Kidney (tissue), 14 donors: Measurements from ENCODE around the gene CTXN1. TPM values are rescaled to one million over a fixed set of nuclear protein-coding genes. Genes with fewer than 3 reads are reported as not detected.

Experiments used
- DNase-seq, 5 donors: peaks; one replicate each; pipeline ENCODE4 v3.0.0-alpha.2; 2013 to 2020
- FAIRE-seq: peaks from 2 replicates; lab custom pipeline; 2012; peaks lifted over from hg19 to GRCh38; lab: Jason Lieb, UNC
- H3K27ac ChIP-seq, 2 donors: one replicate each; pipeline ENCODE4 v1.7.0; 2013; ENCODE audit warnings: low read depth in 2 of 2, low read length in 2 of 2, inconsistent platforms in 1 of 2
- H3K27me3 ChIP-seq: one replicate; pipeline ENCODE4 v1.7.1; 2013; ENCODE audit warnings: low read length, inconsistent platforms; ENCODE audit not compliant: control insufficient read depth, insufficient read depth
- H3K36me3 ChIP-seq, 3 donors: one replicate each; pipeline versions ENCODE4 v1.7.0 to v1.7.1; 2013; ENCODE audit warnings: low read length in 3 of 3, control low read depth in 1 of 3, inconsistent platforms in 1 of 3; ENCODE audit not compliant: insufficient read depth in 3 of 3, control insufficient read depth in 2 of 3
- H3K4me1 ChIP-seq, 3 donors: one replicate each; pipeline versions ENCODE4 v1.7.0 to v1.7.1; 2013; ENCODE audit warnings: low read length in 3 of 3, inconsistent platforms in 1 of 3, low read depth in 1 of 3; ENCODE audit not compliant: control insufficient read depth in 2 of 3, insufficient read depth in 2 of 3
- H3K4me3 ChIP-seq, 3 donors: one replicate each; pipeline versions ENCODE4 v1.7.0 to v1.8.1; 2013; ENCODE audit warnings: low read length in 3 of 3, control low read depth in 1 of 3, inconsistent platforms in 1 of 3
- H3K9ac ChIP-seq, 3 donors: one replicate each; pipeline versions ENCODE4 v1.7.0 to v1.7.1; 2013; ENCODE audit warnings: low read length in 3 of 3, control low read depth in 1 of 3, inconsistent platforms in 1 of 3
- H3K9me3 ChIP-seq, 3 donors: one replicate each; pipeline versions ENCODE4 v1.7.0 to v1.7.1; 2013; ENCODE audit warnings: low read length in 3 of 3, control low read depth in 1 of 3, inconsistent platforms in 1 of 3; ENCODE audit not compliant: control insufficient read depth in 2 of 3, insufficient read depth in 1 of 3
- intact Hi-C: fragments of 100-400 bp; cut with DNase I; formaldehyde crosslinking; loops from one replicate; pipeline ENCODE4 v1.11.1; 2022
- polyA plus RNA-seq: library from polyadenylated mRNA; stranded (reverse); fragments of 350-450 nt; fragmentation: Illumina TruSeq; extraction: RNeasy Lipid Tissue Mini Kit (QIAGEN cat#74804); gene quantifications from one replicate; pipeline ENCODE4 v1.2.3, GENCODE V29; 2014; ENCODE audit warnings: low read depth, low replicate concordance; ENCODE audit not compliant: insufficient read depth
- total RNA-seq: library from RNA; stranded (reverse); fragmentation: NEBNext Ultra II Directional; extraction: Animal tissue kit (Norgen Biotek cat#: 25700); gene quantifications from one replicate; pipeline ENCODE4 v1.2.1, GENCODE V29; 2021
- TF ChIP-seq, protein P1 (sequence below): IDR thresholded peaks from 3 replicates; pipeline ENCODE4 v1.5.1; 2012; ENCODE audit warnings: mild to moderate bottlenecking, moderate library complexity, borderline replicate concordance; ENCODE audit not compliant: insufficient read depth; ENCODE audit errors: extremely low read depth
- donor health status: control.
- donor health status: control.
- donor health status: control.
- donor health status: control.
- donor health status: control.
- donor health status: DM: yes; HTN: yes; CAD: no.
- donor health status: Normal renal cell carcinoma (clear cell type).

The CTXN1 gene
- total and polyA plus RNA-seq, 2 donors from 2014 or later: 8.9 to 25.9 TPM

DNA sequence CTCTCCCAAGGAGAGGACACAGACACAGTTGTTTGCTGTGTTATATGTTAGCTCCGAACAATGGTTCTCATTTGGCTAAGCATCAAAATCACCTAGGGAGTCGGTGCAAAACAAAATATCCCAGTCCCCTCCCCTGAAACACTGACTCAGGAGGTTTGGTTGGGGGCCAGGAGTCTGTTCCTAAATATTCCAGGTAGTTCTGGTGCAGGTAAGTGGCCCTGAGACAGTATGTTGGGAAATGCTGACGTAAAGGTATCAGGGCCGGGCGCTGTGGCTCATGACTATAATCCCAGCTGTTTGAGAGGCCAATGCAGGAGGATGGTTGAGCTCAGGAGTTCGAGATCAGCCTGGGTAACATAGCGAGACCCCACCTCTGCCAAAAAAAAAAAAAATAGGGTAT is 24.6 kb downstream of the CTXN1 start:
- TF ChIP-seq, protein P1, sequence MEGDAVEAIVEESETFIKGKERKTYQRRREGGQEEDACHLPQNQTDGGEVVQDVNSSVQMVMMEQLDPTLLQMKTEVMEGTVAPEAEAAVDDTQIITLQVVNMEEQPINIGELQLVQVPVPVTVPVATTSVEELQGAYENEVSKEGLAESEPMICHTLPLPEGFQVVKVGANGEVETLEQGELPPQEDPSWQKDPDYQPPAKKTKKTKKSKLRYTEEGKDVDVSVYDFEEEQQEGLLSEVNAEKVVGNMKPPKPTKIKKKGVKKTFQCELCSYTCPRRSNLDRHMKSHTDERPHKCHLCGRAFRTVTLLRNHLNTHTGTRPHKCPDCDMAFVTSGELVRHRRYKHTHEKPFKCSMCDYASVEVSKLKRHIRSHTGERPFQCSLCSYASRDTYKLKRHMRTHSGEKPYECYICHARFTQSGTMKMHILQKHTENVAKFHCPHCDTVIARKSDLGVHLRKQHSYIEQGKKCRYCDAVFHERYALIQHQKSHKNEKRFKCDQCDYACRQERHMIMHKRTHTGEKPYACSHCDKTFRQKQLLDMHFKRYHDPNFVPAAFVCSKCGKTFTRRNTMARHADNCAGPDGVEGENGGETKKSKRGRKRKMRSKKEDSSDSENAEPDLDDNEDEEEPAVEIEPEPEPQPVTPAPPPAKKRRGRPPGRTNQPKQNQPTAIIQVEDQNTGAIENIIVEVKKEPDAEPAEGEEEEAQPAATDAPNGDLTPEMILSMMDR: no peak
- FAIRE-seq (no peak), DNase-seq (no peak)
- H3K27me3 ChIP-seq: no peaks in the 10 kb centered on the region
- no peak overlapping the region for H3K9ac ChIP-seq
- peaks cover 0 to 18% (median 12%) of the 10 kb centered on the region in 3 donors for H3K4me1 ChIP-seq
- H3K36me3 ChIP-seq: no peaks in the 10 kb centered on the region
- H3K4me3 ChIP-seq: no peak overlapping the region
- intact Hi-C loops: no loop called here
- H3K9me3 ChIP-seq: no peaks in the 10 kb centered on the region
- no peak overlapping the region for H3K27ac ChIP-seq

DNA sequence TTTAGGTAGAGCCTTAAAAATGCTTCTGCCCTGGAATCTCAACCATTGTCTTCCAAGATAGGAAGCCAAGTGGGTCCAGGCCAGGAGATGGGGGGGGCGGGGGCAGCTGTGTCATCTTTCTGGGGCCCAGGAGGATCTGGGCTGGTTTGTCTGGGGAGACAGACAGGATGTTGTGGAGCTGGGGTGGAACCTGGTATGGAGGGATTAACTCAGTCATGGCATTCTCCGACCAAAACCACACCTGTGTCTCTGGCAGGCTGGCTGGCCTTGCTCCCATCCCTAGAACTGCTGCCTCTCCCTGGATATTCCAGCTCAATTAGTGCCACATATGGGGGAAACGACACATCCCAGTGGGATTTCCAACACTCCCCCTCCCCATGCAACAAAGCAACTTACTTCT is 25.0 kb downstream of the CTXN1 start:
- Histone ChIP-seq H3K27ac (no peak overlapping the region), H3K4me1 (peaks cover 0 to 18% (median 12%) of the 10 kb centered on the region in 3 donors), H3K9me3 (no peaks in the 10 kb centered on the region), H3K9ac (no peak overlapping the region), H3K36me3 (no peaks in the 10 kb centered on the region), H3K4me3 (no peak overlapping the region), H3K27me3 (no peaks in the 10 kb centered on the region)
- FAIRE-seq: no peak
- TF ChIP-seq, protein P1: no peak
- no peak for DNase-seq
- intact Hi-C loops: no loop called here

DNA sequence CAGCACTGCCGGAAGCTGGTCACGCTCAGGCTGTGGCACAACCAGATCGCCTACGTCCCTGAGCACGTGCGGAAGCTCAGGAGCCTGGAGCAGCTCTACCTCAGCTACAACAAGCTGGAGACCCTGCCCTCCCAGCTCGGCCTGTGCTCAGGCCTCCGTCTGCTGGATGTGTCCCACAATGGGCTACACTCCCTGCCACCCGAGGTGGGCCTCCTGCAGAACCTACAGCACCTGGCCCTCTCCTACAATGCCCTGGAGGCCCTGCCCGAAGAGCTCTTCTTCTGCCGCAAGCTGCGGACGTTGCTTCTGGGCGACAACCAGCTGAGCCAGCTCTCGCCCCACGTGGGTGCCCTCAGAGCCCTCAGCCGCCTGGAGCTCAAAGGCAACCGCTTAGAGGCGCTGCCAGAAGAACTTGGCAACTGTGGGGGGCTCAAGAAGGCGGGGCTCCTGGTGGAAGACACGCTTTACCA is 25.5 kb downstream of the CTXN1 start:
- H3K27me3 ChIP-seq: no peaks in the 10 kb centered on the region
- no peak overlapping the region for H3K9ac ChIP-seq
- intact Hi-C loops: no loop called here
- peak in 1 of 5 donors; percentile 55 for DNase-seq
- H3K9me3 ChIP-seq: no peaks in the 10 kb centered on the region
- FAIRE-seq: no peak
- no peaks in the 10 kb centered on the region for H3K36me3 ChIP-seq
- no peak overlapping the region for H3K4me3 ChIP-seq
- H3K27ac ChIP-seq: no peak overlapping the region
- H3K4me1 ChIP-seq: peaks cover 0 to 16% (median 12%) of the 10 kb centered on the region in 3 donors
- TF ChIP-seq, protein P1: no peak

DNA sequence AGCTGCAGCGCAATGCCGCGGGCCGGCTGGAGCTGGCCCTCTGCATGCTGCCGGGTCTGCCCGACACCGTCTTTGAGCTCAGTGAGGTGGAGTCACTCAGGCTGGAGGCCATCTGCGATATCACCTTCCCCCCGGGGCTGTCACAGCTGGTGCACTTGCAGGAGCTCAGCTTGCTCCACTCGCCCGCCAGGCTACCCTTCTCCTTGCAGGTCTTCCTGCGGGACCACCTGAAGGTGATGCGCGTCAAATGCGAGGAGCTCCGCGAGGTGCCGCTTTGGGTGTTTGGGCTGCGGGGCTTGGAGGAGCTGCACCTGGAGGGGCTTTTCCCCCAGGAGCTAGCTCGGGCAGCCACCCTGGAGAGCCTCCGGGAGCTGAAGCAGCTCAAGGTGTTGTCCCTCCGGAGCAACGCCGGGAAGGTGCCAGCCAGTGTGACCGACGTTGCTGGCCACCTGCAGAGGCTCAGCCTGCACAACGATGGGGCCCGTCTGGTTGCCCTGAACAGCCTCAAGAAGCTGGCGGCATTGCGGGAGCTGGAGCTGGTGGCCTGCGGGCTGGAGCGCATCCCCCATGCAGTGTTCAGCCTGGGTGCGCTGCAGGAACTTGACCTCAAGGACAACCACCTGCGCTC is 26.1 kb downstream of the CTXN1 start:
- DNase-seq (peak in 3 of 5 donors; percentile 10 to 77 (median 55)), FAIRE-seq (no peak)
- TF ChIP-seq, protein P1: no peak
- Histone ChIP-seq H3K4me3 (no peak overlapping the region), H3K9me3 (no peaks in the 10 kb centered on the region), H3K4me1 (peaks cover 0 to 11% (median 7%) of the 10 kb centered on the region in 3 donors), H3K27me3 (no peaks in the 10 kb centered on the region), H3K27ac (no peak overlapping the region), H3K36me3 (no peaks in the 10 kb centered on the region), H3K9ac (no peak overlapping the region)
- intact Hi-C loops: no loop called here
